SK-N-SH (cell line): ENCODE results near the gene SPDYE1.
"Not testable (repeated sequence)": the region's sequence is repeated elsewhere in the genome, so short reads cannot be mapped to it uniquely, and the experiment has no call there.

Source experiments
- JUND ChIP-seq: IDR thresholded peaks from 2 replicates; pipeline ENCODE4 v1.4.0; 2012
- POLR2AphosphoS5 ChIP-seq: IDR thresholded peaks from 2 replicates; pipeline ENCODE4 v1.6.1; 2012; ENCODE audit warnings: low read depth, low read length
- TF ChIP-seq, protein P1 (sequence below): fragments of 200-600 bp; sonication (generic); IDR thresholded peaks from 2 replicates; pipeline ENCODE4 v1.6.1; 2017; ENCODE audit warnings: antibody characterized with exemption, mild to moderate bottlenecking, moderate library complexity
- TF ChIP-seq, protein P2 (sequence below): IDR thresholded peaks from 2 replicates; pipeline ENCODE4 v1.4.0; 2012; ENCODE audit warnings: low read depth, borderline replicate concordance

DNA sequence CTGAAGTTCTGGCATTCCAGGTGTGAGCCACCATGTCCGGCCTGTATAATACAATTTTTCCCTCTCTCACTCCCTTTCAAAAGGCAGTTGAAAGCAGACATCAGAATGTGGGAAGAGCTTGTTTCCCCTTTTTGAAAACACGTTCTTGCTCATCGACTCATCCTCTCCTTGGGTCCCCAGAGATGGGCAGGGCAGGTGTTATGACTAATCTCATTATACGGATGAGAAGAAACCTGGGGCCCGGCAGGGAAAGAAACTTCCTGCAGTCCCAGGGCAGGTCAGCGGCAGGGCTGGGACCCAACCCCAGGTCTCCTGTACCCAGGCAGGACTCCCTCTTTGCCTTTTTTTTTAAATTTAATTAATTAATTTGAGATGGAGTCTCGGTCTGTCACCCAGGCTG lies 4.8 kb upstream of the SPDYE1 start:
- TF ChIP-seq, protein P1, sequence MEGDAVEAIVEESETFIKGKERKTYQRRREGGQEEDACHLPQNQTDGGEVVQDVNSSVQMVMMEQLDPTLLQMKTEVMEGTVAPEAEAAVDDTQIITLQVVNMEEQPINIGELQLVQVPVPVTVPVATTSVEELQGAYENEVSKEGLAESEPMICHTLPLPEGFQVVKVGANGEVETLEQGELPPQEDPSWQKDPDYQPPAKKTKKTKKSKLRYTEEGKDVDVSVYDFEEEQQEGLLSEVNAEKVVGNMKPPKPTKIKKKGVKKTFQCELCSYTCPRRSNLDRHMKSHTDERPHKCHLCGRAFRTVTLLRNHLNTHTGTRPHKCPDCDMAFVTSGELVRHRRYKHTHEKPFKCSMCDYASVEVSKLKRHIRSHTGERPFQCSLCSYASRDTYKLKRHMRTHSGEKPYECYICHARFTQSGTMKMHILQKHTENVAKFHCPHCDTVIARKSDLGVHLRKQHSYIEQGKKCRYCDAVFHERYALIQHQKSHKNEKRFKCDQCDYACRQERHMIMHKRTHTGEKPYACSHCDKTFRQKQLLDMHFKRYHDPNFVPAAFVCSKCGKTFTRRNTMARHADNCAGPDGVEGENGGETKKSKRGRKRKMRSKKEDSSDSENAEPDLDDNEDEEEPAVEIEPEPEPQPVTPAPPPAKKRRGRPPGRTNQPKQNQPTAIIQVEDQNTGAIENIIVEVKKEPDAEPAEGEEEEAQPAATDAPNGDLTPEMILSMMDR: not testable (repeated sequence)
- TF ChIP-seq POLR2AphosphoS5: not testable (repeated sequence)
- peak; percentile 34 for TF ChIP-seq JUND
- TF ChIP-seq, protein P2, sequence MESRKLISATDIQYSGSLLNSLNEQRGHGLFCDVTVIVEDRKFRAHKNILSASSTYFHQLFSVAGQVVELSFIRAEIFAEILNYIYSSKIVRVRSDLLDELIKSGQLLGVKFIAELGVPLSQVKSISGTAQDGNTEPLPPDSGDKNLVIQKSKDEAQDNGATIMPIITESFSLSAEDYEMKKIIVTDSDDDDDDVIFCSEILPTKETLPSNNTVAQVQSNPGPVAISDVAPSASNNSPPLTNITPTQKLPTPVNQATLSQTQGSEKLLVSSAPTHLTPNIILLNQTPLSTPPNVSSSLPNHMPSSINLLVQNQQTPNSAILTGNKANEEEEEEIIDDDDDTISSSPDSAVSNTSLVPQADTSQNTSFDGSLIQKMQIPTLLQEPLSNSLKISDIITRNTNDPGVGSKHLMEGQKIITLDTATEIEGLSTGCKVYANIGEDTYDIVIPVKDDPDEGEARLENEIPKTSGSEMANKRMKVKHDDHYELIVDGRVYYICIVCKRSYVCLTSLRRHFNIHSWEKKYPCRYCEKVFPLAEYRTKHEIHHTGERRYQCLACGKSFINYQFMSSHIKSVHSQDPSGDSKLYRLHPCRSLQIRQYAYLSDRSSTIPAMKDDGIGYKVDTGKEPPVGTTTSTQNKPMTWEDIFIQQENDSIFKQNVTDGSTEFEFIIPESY: not testable (repeated sequence)
